Adipose tissue (tissue), 3 donors: ENCODE results near the gene EXTL1. TPM values are rescaled to one million over a fixed set of nuclear protein-coding genes. Genes with fewer than 3 reads are reported as not detected.

Source experiments
- H3K27ac ChIP-seq: one replicate; pipeline ENCODE4 v1.5.1; 2013; ENCODE audit warnings: low read depth, low read length
- WGBS, 3 donors: extraction: QIAGEN DNeasy Blood & Tissue Kit; methylation state at CpG; one replicate each; pipeline ENCODE4 v1.1.7; 2013; 5-methylcytosine and 5-hydroxymethylcytosine counted together
- polyA plus RNA-seq, 3 donors: library from polyadenylated mRNA; stranded (reverse); fragments of 200-250 nt; gene quantifications; one replicate each; pipeline ENCODE4 v1.2.3, GENCODE V29; 2013
- donor health status: healthy with polysubstance abuse.
- donor health status: Bipolar disorder and iron deficiency.
- donor health status: healthy.

Gene EXTL1
- polyA plus RNA-seq, 3 donors = 0.04 to 0.34 (median 0.09) TPM

DNA sequence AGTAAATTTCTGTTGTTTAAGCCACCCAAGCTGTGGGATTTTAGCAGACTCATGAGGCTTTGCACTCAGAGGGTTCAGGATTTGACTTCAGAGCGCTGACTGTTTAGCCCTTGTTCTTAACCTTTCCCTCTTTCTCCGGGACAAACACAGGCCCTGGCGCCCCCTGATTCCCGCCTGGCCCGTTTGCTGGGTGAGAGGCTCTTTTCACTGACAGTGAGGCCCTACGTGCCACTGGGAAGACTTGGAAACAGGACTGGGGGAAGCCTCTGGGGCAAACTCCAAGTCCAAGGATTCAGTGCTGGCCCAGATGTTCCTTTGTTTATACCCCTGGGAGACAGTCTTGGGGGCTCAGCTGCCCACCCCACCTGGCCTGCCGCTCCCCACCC, 57.6 kb downstream of the EXTL1 start:
- WGBS, 3 donors = 70 to 78% (median 73%) methylated on average over 7 of the region's 7 CpGs

DNA sequence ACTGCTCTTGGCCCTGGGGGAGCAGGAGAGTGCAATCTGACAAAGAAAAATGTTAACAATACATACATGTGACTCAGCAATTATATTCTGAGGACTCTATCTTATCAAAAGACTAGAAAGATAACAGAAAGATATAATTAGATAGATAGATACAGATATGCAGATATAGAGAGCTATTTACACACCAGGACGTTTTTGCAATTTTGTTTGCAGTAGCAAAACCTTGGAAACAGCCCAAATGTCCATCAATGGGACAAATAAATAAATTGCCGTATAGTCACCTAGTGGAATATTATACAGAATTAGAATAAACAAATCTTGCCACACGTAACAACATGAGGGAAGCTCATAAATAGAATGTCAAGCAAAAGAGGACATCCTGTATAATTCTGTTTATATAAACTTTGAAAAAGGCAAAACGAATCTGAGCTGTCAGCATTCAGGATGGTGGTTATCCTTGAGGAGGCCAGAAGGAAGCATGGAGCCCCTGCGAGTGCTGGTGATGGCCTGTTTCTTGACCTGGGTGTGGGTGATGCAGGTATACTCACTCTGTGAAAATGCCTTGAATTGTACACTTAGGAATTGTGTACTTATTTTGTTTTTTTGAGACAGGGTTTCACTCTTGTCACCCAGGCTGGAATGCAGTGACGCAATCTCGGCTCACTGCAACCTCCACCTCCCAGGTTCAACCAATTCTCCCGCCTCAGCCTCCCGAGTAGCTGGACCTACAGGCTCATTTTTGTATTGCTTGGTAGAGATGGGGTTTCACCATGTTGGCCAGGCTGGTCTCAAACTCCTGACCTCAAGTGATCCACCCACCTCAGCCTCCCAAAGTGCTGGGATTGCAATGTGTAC, 58.6 kb downstream of the EXTL1 start:
- H3K27ac ChIP-seq = no peak overlapping the region
- WGBS, 3 donors = 45 to 78% (median 70%) methylated on average over 9 of the region's 9 CpGs

More for the DNA sequence above, 57.6 kb downstream of the EXTL1 start:
- no peak overlapping the region for H3K27ac ChIP-seq

GRCh38 chr1:26081267-26082019, 59.9 kb downstream of the EXTL1 start:
- 62 to 88% (median 66%) methylated on average over 8 of the region's 8 CpGs for WGBS, 3 donors
- H3K27ac ChIP-seq = no peak overlapping the region

- WGBS, 3 donors = 52 to 87% (median 81%) methylated on average over 3 of the region's 3 CpGs
- no peak overlapping the region for H3K27ac ChIP-seq
Measured at GRCh38 chr1:26082020-26082350, 60.4 kb downstream of the EXTL1 start.

GRCh38 chr1:26083208-26083607, 61.6 kb downstream of the EXTL1 start:
- 53 to 63% (median 55%) methylated on average over 5 of the region's 5 CpGs for WGBS, 3 donors
- H3K27ac ChIP-seq = no peak overlapping the region

DNA sequence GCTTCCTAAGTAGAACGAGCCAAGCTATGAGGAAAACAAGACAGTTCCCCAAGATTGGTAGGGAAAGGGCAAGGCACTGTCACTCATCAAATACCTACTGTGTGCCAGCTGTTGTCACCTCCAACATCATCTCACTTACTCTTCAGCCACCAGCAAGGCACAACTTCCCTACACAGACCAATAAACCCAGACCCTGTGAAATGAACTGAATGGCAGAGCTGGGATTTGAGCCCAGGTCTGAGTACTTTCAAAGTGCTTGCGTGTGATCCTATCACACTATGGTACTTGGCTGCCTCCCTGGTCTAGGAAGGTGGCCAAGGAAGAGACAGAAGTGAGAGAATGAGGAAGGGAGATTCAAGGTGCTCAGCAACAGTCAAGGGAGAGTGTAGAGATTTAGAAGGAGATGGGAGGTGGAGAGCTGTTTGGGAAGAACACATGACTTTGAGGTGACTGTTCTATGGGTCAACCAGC, 62.6 kb downstream of the EXTL1 start:
- H3K27ac ChIP-seq = no peak overlapping the region
- 48 to 71% (median 54%) methylated on average over 2 of the region's 2 CpGs for WGBS, 3 donors

- 88 to 94% (median 92%) methylated on average over 2 of the region's 2 CpGs for WGBS, 3 donors
- no peak overlapping the region for H3K27ac ChIP-seq
Measured at GRCh38 chr1:26084844-26085243, 63.3 kb downstream of the EXTL1 start.

Other genes starting within 250 kb of the EXTL1 start
- 10 to 100 TPM; 24.6 to 69.7 (median 63.8) TPM for gene SELENON, start 221.6 kb upstream of the EXTL1 start, polyA plus RNA-seq
- 10 to 100 TPM; 28.7 to 52.7 (median 49.7) TPM for gene MTFR1L, start 201.8 kb upstream of the EXTL1 start, polyA plus RNA-seq
- gene AUNIP, start 162.3 kb upstream of the EXTL1 start, polyA plus RNA-seq = under 1 TPM; 0.08 to 0.34 (median 0.22) TPM
- gene PAQR7, start 146.1 kb upstream of the EXTL1 start, polyA plus RNA-seq = 1 to 10 TPM; 2.5 to 3.5 (median 2.9) TPM
- 10 to 100 TPM in 2 of 3 donors, 1 to 10 TPM in 1; 9.8 to 46.1 (median 23.4) TPM for gene STMN1, start 115.4 kb upstream of the EXTL1 start, polyA plus RNA-seq
- 1 to 10 TPM; 4.3 to 9.8 (median 4.9) TPM for gene PAFAH2, start 23.7 kb upstream of the EXTL1 start, polyA plus RNA-seq
- 10 to 100 TPM in 1 of 3 donors, under 1 TPM in 1, not detected in 1; 0.07 to 99.7 TPM for gene SLC30A2, start 24.3 kb downstream of the EXTL1 start, polyA plus RNA-seq
- gene TRIM63, start 45.9 kb downstream of the EXTL1 start, polyA plus RNA-seq = under 1 TPM; 0.11 to 0.67 (median 0.12) TPM
- 1 to 10 TPM; 1.7 to 2.7 (median 1.7) TPM for gene PDIK1L, start 90.0 kb downstream of the EXTL1 start, polyA plus RNA-seq
- 10 to 100 TPM in 2 of 3 donors, 1 to 10 TPM in 1; 1.5 to 13.4 (median 13.3) TPM for gene FAM110D, start 137.3 kb downstream of the EXTL1 start, polyA plus RNA-seq
- not detected for gene C1orf232, start 147.2 kb downstream of the EXTL1 start, polyA plus RNA-seq
- gene ZNF593, start 148.1 kb downstream of the EXTL1 start, polyA plus RNA-seq = 10 to 100 TPM; 58.4 to 94.6 (median 80.4) TPM
- under 1 TPM in 2 of 3 donors, not detected in 1; 0.32 to 0.61 TPM for gene ZNF593OS, start 150.1 kb downstream of the EXTL1 start, polyA plus RNA-seq
- 10 to 100 TPM in 1 of 3 donors, 1 to 10 TPM in 2; 1.1 to 13.7 (median 1.3) TPM for gene CNKSR1, start 155.7 kb downstream of the EXTL1 start, polyA plus RNA-seq
- gene CATSPER4, start 168.8 kb downstream of the EXTL1 start, polyA plus RNA-seq = not detected
- gene CEP85, start 212.4 kb downstream of the EXTL1 start, polyA plus RNA-seq = 1 to 10 TPM; 1.3 to 3.3 (median 1.9) TPM